DOHH2 (cell line): Measurements from ENCODE around the gene CNDP1.

ENCODE experiments used
- CTCF ChIP-seq: fragments of 200-600 bp; sonication (generic); IDR thresholded peaks from one replicate; pipeline ENCODE4 v1.5.1; 2014; ENCODE audit warnings: antibody characterized with exemption, mild to moderate bottlenecking, low read depth, low read length; ENCODE audit not compliant: poor library complexity, severe bottlenecking
- EZH2phosphoT487 ChIP-seq: fragments of 200-600 bp; sonication (generic); IDR thresholded peaks from 2 replicates; pipeline ENCODE4 v1.6.1; 2017; ENCODE audit warnings: borderline replicate concordance, mild to moderate bottlenecking, antibody characterized with exemption, low read length, moderate library complexity, mixed read lengths

- no peak for TF ChIP-seq CTCF
- TF ChIP-seq EZH2phosphoT487 = no peak
These were observed 97.5 kb downstream of the CNDP1 start for GRCh38 chr18:74631623-74632350.
